Measurements from ENCODE around the gene ARSA.

- TF ChIP-seq CTCF (IDR thresholded peaks at IDR 0.05) (no peak), POLR2A (IDR thresholded peaks at IDR 0.05) (no peak)
Observed at GRCh38 chr22:50622723-50623327, 5.1 kb downstream of the ARSA start.
